Thyroid gland (tissue), 4 donors: ENCODE measurements around the gene CARD8. TPM values are rescaled to one million over a fixed set of nuclear protein-coding genes. Genes with fewer than 3 reads are reported as not detected.
"Not testable (repeated sequence)": the region's sequence is repeated elsewhere in the genome, so short reads cannot be mapped to it uniquely, and the experiment has no call there.

Experiments
- DNase-seq, 2 donors: peaks; one replicate each; pipeline ENCODE4 v3.0.0-alpha.2; 2019
- H3K27ac ChIP-seq, 3 donors: fragments of 200-600 bp; sonication (generic); 1 replicate in 2 of 3; 2 replicates in 1 of 3; pipeline ENCODE4 v1.5.1; 2016 to 2019; ENCODE audit warnings: mild to moderate bottlenecking in 1 of 3, moderate library complexity in 1 of 3
- H3K27me3 ChIP-seq: fragments of 200-600 bp; sonication (generic); one replicate; pipeline ENCODE4 v1.5.1; 2019
- H3K36me3 ChIP-seq, 2 donors: fragments of 200-600 bp; sonication (generic); one replicate each; pipeline ENCODE4 v1.5.1; 2016 to 2019
- H3K4me1 ChIP-seq, 2 donors: fragments of 200-600 bp; sonication (generic); one replicate each; pipeline ENCODE4 v1.5.1; 2017 to 2019
- H3K4me3 ChIP-seq, 3 donors: fragments of 200-600 bp; sonication (generic); replicated peaks in 1 of 3; 1 replicate in 2 of 3; 2 replicates in 1 of 3; pipeline ENCODE4 v1.5.1; 2016; ENCODE audit warnings: mild to moderate bottlenecking in 1 of 3
- H3K9me3 ChIP-seq: fragments of 200-600 bp; sonication (generic); one replicate; pipeline ENCODE4 v1.5.1; 2017
- POLR2A ChIP-seq, 2 donors: fragments of 450-650 bp; IDR thresholded peaks; one replicate each; pipeline ENCODE4 v1.6.1; 2017; ENCODE audit warnings: antibody characterized with exemption in 2 of 2, mild to moderate bottlenecking in 2 of 2, moderate library complexity in 1 of 2
- WGBS, 2 donors: methylation state at CpG; one replicate each; pipeline ENCODE4 v1.1.5; 2017; 5-methylcytosine and 5-hydroxymethylcytosine counted together
- intact Hi-C: fragments of 100-400 bp; cut with DNase I; formaldehyde crosslinking; loops from one replicate; pipeline ENCODE4 v1.15.1; 2023
- total RNA-seq, 4 donors: library from RNA; depleted of rRNA; stranded (reverse); fragments of >200 nt; gene quantifications; one replicate each; pipeline ENCODE4 v1.2.3, GENCODE V29; 2016
- TF ChIP-seq, protein P1 (sequence below), 6 experiments: fragments of 200-600 bp in 3 of 6; fragments of 450-650 bp in 3 of 6; sonication (generic) in 3 of 6; IDR thresholded peaks; one replicate each; pipeline ENCODE4 v1.5.1; 2016 to 2019; ENCODE audit warnings: antibody characterized with exemption in 6 of 6, mild to moderate bottlenecking in 2 of 6, inconsistent platforms in 1 of 6, moderate library complexity in 1 of 6

CARD8 gene
- total RNA-seq, 4 donors from 2014 or later = 37.0 to 58.9 (median 57.7) TPM

DNA sequence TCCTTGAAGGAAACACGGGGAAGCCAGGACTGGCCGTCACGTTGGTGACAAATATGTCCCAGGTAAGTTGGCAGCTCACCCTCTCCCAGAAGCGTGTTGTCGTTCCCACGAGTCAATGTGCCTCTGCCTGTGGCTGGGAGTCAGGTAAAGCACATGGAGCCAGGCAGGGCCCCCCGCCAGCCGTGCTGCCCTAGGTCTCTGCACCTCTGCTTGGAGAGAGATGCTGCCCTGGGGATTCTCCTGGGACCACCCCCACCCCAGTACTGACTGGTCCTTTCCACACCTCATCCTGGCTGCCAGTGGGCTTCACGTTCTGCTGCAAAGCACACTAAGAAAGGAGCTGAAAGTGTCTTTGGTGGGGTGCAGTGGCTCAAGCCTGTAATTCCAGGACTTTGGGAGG is 24.0 kb upstream of the CARD8 start:
- no peak for DNase-seq
- no peaks in the 10 kb centered on the region for H3K27me3 ChIP-seq
- peaks cover 0 to 13% of the 10 kb centered on the region in 2 donors for H3K36me3 ChIP-seq
- intact Hi-C loops = no loop called here
- no peak for TF ChIP-seq POLR2A (IDR thresholded peaks at IDR 0.05)
- TF ChIP-seq, protein P1, sequence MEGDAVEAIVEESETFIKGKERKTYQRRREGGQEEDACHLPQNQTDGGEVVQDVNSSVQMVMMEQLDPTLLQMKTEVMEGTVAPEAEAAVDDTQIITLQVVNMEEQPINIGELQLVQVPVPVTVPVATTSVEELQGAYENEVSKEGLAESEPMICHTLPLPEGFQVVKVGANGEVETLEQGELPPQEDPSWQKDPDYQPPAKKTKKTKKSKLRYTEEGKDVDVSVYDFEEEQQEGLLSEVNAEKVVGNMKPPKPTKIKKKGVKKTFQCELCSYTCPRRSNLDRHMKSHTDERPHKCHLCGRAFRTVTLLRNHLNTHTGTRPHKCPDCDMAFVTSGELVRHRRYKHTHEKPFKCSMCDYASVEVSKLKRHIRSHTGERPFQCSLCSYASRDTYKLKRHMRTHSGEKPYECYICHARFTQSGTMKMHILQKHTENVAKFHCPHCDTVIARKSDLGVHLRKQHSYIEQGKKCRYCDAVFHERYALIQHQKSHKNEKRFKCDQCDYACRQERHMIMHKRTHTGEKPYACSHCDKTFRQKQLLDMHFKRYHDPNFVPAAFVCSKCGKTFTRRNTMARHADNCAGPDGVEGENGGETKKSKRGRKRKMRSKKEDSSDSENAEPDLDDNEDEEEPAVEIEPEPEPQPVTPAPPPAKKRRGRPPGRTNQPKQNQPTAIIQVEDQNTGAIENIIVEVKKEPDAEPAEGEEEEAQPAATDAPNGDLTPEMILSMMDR (IDR thresholded peaks at IDR 0.05) = no peak
- WGBS, 2 donors = 84 to 91% methylated on average over 8 to 9 of the region's 9 CpGs
- no peak overlapping the region for H3K27ac ChIP-seq
- H3K4me1 ChIP-seq = no peaks in the 10 kb centered on the region
- no peak overlapping the region for H3K4me3 ChIP-seq
- H3K9me3 ChIP-seq = no peaks in the 10 kb centered on the region

DNA sequence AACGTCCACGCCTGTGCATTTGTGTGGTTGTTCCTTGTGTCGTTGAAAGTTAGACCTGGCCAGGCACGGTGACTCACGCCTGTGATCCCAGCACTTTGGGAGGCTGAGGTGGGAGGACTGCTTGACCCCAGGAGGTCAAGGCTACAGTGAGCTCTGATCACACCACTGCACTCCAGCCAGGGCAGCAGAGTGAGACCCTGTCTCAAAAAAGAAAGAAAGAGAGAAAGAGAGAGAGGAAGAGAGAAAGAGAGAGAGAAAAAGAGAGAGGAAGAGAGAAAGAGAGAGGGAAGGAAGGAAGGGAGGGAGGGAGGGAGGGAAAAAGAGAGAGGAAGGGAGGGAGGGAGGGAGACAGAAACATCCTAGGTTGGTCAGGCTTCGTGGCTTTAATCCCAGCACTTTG is 19.2 kb upstream of the CARD8 start:
- intact Hi-C loops = loop anchor here (5.0 kb wide), 1 partner anchor 62 kb away; no protein-coding TSS in a partner anchor
- 73 to 79% methylated on average over 6 of the region's 6 CpGs for WGBS, 2 donors
- Histone ChIP-seq H3K9me3 (no peaks in the 10 kb centered on the region), H3K4me3 (no peak overlapping the region), H3K27me3 (no peaks in the 10 kb centered on the region), H3K36me3 (no peaks in the 10 kb centered on the region), H3K4me1 (peaks cover 5 to 6% of the 10 kb centered on the region in 2 donors), H3K27ac (no peak overlapping the region)
- no peak for TF ChIP-seq POLR2A (IDR thresholded peaks at IDR 0.05)
- TF ChIP-seq, protein P1 (IDR thresholded peaks at IDR 0.05) = no peak
- DNase-seq = no peak

GRCh38 chr19:48274173-48274572 is 18.5 kb upstream of the CARD8 start:
- no peak for DNase-seq
- H3K4me1 ChIP-seq = peaks cover 6 to 8% of the 10 kb centered on the region in 2 donors
- intact Hi-C loops = loop anchor here (5.0 kb wide), 1 partner anchor 63 kb away; no protein-coding TSS in a partner anchor
- H3K27me3 ChIP-seq = no peaks in the 10 kb centered on the region
- H3K27ac ChIP-seq = no peak overlapping the region
- whole genome bisulfite sequencing, 2 donors = 83 to 84% methylated on average over 3 of the region's 3 CpGs
- no peak overlapping the region for H3K4me3 ChIP-seq
- no peaks in the 10 kb centered on the region for H3K36me3 ChIP-seq
- no peaks in the 10 kb centered on the region for H3K9me3 ChIP-seq
- no peak for TF ChIP-seq POLR2A (IDR thresholded peaks at IDR 0.05)
- TF ChIP-seq, protein P1 (IDR thresholded peaks at IDR 0.05) = no peak

DNA sequence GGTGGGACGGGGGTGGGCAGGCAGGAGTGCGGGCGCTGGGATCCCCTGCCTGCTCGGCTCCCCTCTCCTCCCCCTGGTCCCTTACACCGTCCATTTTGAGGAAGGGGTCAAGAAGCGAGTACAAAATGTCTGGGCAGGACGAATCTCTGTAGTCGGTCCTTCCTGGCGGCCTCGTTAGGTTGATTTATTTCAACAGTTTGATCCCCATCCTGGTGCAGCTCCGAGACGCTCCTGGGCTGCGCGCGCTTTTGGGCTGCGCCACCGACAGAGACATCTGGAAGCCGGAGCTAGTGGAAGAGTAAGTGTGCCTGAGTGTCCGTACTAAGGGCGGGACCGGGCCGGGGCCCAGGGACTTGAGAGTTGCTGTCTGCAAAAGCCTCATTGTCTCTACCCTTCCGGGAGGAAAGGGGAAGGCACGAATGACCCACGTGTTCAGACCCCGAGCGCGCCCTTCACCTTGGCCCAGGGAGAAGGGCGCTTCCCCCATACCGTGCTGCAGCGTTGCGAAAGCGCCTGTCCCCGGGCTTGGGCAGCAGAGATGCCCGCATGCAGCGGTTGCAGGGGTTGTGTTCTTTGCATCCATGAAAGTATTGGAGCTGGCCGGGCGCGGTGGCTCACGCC is 15.9 kb upstream of the CARD8 start:
- H3K4me1 ChIP-seq = peaks cover 6 to 8% of the 10 kb centered on the region in 2 donors
- H3K27me3 ChIP-seq = no peaks in the 10 kb centered on the region
- peak; percentile 79 to 83 for DNase-seq
- peak overlapping the region; percentile 81 to 93 (median 92) for H3K27ac ChIP-seq
- intact Hi-C loops = loop anchor here (2.0 to 5.0 kb wide), 2 partner anchors 21 to 66 kb away; no protein-coding TSS in a partner anchor
- no peaks in the 10 kb centered on the region for H3K36me3 ChIP-seq
- 1 to 6% methylated on average over 28 to 35 of the region's 40 CpGs for WGBS, 2 donors
- H3K4me3 ChIP-seq = peak overlapping the region in 2 of 3 donors; percentile 50 to 53
- H3K9me3 ChIP-seq = no peaks in the 10 kb centered on the region
- TF ChIP-seq, protein P1 (IDR thresholded peaks at IDR 0.05) = no peak
- TF ChIP-seq POLR2A (IDR thresholded peaks at IDR 0.05) = peak in 1 of 2 donors; percentile 53

- H3K4me3 ChIP-seq, H3K4me1 ChIP-seq, H3K36me3 ChIP-seq, H3K27me3 ChIP-seq, H3K9me3 ChIP-seq: not testable (repeated sequence)
- intact Hi-C loops = loop anchor here (2.0 to 5.0 kb wide), 2 partner anchors 23 to 68 kb away; no protein-coding TSS in a partner anchor
- peak; percentile 13 to 43 for DNase-seq
- 81 to 85% methylated on average over 6 of the region's 6 CpGs for WGBS, 2 donors
- peak overlapping the region; percentile 81 to 93 (median 92) for H3K27ac ChIP-seq
Measured at GRCh38 chr19:48269617-48270026, 13.9 kb upstream of the CARD8 start.

- whole genome bisulfite sequencing, 2 donors = 53 to 66% methylated on average over 8 of the region's 8 CpGs
- H3K4me1 ChIP-seq, H3K27ac ChIP-seq, DNase-seq, intact Hi-C loops, H3K36me3 ChIP-seq, H3K27me3 ChIP-seq, H3K4me3 ChIP-seq, H3K9me3 ChIP-seq: not testable (repeated sequence)
Measured at GRCh38 chr19:48265326-48265725, 9.6 kb upstream of the CARD8 start.

DNA sequence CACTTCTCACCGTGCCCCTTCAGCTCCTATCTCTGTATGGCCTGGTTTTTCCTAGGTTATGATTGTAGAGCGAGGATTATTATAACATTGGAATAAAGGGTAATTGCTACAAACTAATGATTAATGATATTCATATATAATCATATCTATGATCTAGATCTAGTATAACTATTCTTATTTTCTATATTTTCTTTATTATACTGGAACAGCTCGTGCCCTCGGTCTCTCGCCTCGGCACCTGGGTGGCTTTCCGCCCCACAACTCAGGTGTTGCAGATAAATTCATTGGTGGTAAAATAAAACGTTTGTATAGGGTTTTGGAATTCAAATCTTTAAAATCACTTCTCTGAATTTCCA is 4.6 kb upstream of the CARD8 start:
- H3K9me3 ChIP-seq, H3K4me1 ChIP-seq, intact Hi-C loops, DNase-seq, H3K27me3 ChIP-seq, H3K36me3 ChIP-seq: not testable (repeated sequence)
- Histone ChIP-seq H3K27ac (peak overlapping the region in 2 of 3 donors; percentile 23 to 33), H3K4me3 (peak overlapping the region in 1 of 3 donors; percentile 41)
- WGBS, 2 donors = 54 to 58% methylated on average over 8 of the region's 8 CpGs

- 58 to 66% methylated on average over 4 of the region's 4 CpGs for WGBS, 2 donors
- H3K9me3 ChIP-seq, H3K27ac ChIP-seq, H3K27me3 ChIP-seq, DNase-seq, H3K36me3 ChIP-seq, H3K4me3 ChIP-seq: not testable (repeated sequence)
- intact Hi-C loops = loop anchor here (10.0 kb wide), 2 partner anchors 54 to 144 kb away; partner anchors contain the start of gene PLA2G4C
- H3K4me1 ChIP-seq = peaks cover 6 to 11% of the 10 kb centered on the region in 2 donors
Measured at GRCh38 chr19:48258992-48259391, 3.3 kb upstream of the CARD8 start.
